ENCODE results near the gene HOXA13. TPM values are rescaled to one million over a fixed set of nuclear protein-coding genes. Genes with fewer than 3 reads are reported as not detected.

Gene HOXA13
- polyA plus RNA-seq, 1 donor: not detected

DNA sequence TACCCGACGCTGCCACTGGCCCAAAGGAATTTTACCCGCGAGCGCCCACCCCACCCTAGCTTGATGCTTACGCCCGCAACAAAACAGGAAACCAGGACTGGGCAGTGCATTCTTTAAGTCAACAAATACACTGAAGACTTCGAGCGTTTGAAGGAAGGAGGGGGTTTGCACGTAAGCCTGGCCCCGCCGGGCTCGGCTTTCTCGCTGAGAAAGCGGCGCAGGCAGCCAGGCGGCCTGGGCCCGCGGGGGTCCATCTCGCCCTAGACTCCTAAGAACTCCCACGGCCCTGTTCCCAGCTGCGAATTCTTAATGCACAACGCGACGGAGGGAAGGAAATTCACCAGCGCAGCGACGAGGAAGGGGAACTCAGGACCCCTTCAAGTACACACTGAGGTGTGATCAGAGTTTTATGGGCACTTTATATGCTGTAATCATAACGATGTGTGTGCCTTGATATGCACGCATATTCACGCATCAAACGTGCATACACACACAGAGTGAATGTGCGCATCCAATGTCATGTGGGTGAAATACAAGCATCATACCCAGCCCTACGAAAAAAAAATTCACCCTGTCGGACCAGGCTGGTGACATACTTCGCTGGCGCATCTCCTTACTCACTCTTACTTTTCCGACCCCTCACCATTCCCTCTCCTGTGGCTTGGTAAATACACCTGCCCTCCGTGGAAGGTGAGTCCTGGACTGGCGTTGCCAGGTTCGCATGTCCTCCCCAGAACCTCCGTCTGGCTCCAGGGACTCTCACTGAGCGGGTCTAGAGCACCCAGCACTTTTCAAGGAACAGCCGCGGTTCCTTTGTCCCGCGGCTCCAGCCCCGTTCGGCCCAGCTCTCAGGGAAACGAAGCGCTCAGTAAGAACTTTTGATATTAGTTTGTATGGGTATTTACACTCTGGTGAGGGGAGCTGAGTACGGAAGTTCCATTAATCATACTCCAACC, 5.7 kb upstream of the HOXA13 start:
- peaks cover 99% of the 10 kb centered on the region for H3K27me3 ChIP-seq (ENCODE audit: control insufficient read depth, insufficient read depth, low read length)
- no peaks in the 10 kb centered on the region for H3K36me3 ChIP-seq (ENCODE audit: control insufficient read depth, insufficient read depth, low read length)
- H3K4me3 ChIP-seq (ENCODE audit: low read length): no peak overlapping the region
- H3K9me3 ChIP-seq (ENCODE audit: control insufficient read depth, low read depth, low read length): peaks cover 10% of the 10 kb centered on the region
- no peak for DNase-seq
- H3K4me1 ChIP-seq (ENCODE audit: control insufficient read depth, insufficient read depth, low read length): peaks cover 30% of the 10 kb centered on the region
- no peak overlapping the region for H3K27ac ChIP-seq (ENCODE audit: low read length)
- WGBS (ENCODE audit: insufficient coverage, low lambda C conversion rate): 0% methylated on average over 1 of the region's 52 CpGs

DNA sequence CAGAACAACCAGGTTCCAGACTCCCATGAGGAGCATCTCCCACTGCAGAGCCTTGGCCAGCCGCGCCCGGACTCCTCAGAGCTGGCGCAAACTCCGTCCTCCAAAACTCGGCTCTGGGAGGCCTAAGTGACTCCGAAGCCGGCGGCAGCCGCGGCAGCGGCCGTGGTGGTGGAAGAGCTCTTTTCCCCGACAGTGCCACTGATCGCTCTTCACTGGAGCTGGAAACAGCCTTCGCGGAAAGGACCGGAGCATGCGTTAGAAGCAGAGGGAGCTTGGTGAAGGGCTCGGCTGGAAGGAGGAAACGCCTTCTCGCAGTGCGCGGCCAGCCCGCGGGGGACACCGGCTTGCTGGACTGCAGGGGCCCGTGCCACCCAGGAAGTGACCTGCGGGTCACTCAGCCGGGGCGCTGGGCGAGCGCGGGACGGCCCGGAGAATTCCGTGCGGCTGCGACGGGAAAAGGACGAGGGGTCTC, 5.0 kb upstream of the HOXA13 start:
- no CpG with 5 or more reads among the region's 41 CpGs for WGBS (ENCODE audit: insufficient coverage, low lambda C conversion rate)
- H3K27ac ChIP-seq (ENCODE audit: low read length): no peak overlapping the region
- peak in 1 of 2 donors; percentile 30 for DNase-seq
- no peaks in the 10 kb centered on the region for H3K36me3 ChIP-seq (ENCODE audit: control insufficient read depth, insufficient read depth, low read length)
- H3K4me3 ChIP-seq (ENCODE audit: low read length): no peak overlapping the region
- H3K4me1 ChIP-seq (ENCODE audit: control insufficient read depth, insufficient read depth, low read length): peaks cover 27% of the 10 kb centered on the region
- peaks cover 10% of the 10 kb centered on the region for H3K9me3 ChIP-seq (ENCODE audit: control insufficient read depth, low read depth, low read length)
- H3K27me3 ChIP-seq (ENCODE audit: control insufficient read depth, insufficient read depth, low read length): peaks cover 98% of the 10 kb centered on the region

DNA sequence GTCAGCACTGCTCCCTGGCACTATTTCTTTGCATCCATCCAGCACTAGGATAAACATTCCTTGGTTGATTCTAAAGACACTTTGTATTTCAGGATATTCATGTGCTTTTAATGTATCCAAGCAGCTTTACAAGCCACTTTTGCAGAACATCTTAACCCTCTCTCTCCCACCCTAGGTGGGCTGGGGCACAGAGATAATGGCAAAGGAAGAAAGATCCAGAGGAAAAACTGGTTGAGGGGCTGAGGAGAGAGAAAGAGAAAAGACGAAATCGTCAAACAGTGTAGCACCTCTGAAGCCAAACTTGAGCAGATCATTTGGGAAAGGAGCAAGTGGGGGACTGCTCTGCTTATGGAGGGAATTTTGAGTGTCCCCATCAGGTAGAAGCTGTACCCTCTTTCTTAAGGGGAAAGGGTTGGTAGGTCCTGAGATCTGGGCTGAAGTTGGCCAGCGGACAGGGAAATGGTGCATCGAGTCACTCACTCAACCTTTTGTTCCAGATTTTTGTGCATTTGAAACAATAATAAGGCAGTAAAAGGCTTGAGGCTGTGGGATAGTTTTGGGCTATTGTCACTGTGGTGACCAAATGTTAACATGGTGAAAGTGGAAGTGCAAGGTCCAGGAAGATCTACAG, 4.2 kb upstream of the HOXA13 start:
- DNase-seq: no peak
- H3K27ac ChIP-seq (ENCODE audit: low read length): no peak overlapping the region
- H3K4me3 ChIP-seq (ENCODE audit: low read length): no peak overlapping the region
- no CpG with 5 or more reads among the region's 4 CpGs for WGBS (ENCODE audit: insufficient coverage, low lambda C conversion rate)
- H3K9me3 ChIP-seq (ENCODE audit: control insufficient read depth, low read depth, low read length): peaks cover 11% of the 10 kb centered on the region
- H3K4me1 ChIP-seq (ENCODE audit: control insufficient read depth, insufficient read depth, low read length): peaks cover 20% of the 10 kb centered on the region
- peaks cover 94% of the 10 kb centered on the region for H3K27me3 ChIP-seq (ENCODE audit: control insufficient read depth, insufficient read depth, low read length)
- no peaks in the 10 kb centered on the region for H3K36me3 ChIP-seq (ENCODE audit: control insufficient read depth, insufficient read depth, low read length)

DNA sequence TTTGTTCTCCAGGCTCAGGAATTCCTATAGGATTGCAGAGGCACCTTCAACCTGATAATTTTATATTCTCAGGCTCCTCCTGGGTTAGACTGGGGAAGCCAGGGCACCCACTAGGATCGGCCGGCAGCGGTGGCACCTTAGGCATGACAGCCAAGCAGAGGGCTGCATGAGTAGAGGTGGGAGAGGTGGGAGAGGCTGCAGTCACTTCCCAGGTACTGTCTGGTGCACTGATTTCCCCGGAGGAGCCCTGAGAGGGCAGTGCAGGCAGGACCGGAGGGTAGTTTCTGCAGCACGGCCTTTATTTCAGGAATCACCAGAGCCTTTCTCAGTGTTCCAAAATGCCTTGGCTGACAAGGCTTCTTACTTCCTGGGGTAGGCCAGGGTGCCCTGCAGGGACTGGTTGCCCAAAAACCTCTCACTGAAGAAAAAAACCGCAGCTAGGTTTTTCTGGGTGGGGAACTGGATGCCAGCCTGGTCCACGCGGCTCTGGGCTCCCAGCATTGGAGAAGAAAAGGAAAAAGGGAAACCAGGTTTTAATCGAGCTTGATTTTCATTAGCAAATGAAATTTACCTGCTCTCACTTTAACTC, 3.6 kb upstream of the HOXA13 start:
- WGBS (ENCODE audit: insufficient coverage, low lambda C conversion rate): no CpG with 5 or more reads among the region's 10 CpGs
- Histone ChIP-seq H3K27ac (ENCODE audit: low read length) (no peak overlapping the region), H3K36me3 (ENCODE audit: control insufficient read depth, insufficient read depth, low read length) (no peaks in the 10 kb centered on the region), H3K27me3 (ENCODE audit: control insufficient read depth, insufficient read depth, low read length) (peaks cover 94% of the 10 kb centered on the region), H3K4me3 (ENCODE audit: low read length) (no peak overlapping the region), H3K4me1 (ENCODE audit: control insufficient read depth, insufficient read depth, low read length) (peaks cover 20% of the 10 kb centered on the region), H3K9me3 (ENCODE audit: control insufficient read depth, low read depth, low read length) (peaks cover 15% of the 10 kb centered on the region)
- no peak for DNase-seq

DNA sequence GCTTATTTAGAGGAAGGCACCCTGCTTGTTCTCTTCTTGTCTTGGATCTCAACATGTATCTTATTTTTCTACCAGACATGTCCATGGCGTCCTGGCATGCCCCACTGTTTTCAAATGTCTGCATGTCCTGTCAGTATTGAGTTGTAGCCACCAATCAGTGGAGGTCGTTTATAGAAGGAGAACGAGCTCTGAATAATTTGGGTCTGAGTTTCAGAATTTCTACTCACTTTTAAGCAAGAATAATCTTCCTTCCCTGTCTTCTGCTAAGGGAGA, 2.9 kb upstream of the HOXA13 start:
- H3K36me3 ChIP-seq (ENCODE audit: control insufficient read depth, insufficient read depth, low read length): no peaks in the 10 kb centered on the region
- no peak overlapping the region for H3K27ac ChIP-seq (ENCODE audit: low read length)
- H3K9me3 ChIP-seq (ENCODE audit: control insufficient read depth, low read depth, low read length): peaks cover 15% of the 10 kb centered on the region
- H3K4me1 ChIP-seq (ENCODE audit: control insufficient read depth, insufficient read depth, low read length): peaks cover 20% of the 10 kb centered on the region
- peaks cover 94% of the 10 kb centered on the region for H3K27me3 ChIP-seq (ENCODE audit: control insufficient read depth, insufficient read depth, low read length)
- WGBS (ENCODE audit: insufficient coverage, low lambda C conversion rate): no CpG with 5 or more reads among the region's 3 CpGs
- no peak for DNase-seq
- H3K4me3 ChIP-seq (ENCODE audit: low read length): no peak overlapping the region

DNA sequence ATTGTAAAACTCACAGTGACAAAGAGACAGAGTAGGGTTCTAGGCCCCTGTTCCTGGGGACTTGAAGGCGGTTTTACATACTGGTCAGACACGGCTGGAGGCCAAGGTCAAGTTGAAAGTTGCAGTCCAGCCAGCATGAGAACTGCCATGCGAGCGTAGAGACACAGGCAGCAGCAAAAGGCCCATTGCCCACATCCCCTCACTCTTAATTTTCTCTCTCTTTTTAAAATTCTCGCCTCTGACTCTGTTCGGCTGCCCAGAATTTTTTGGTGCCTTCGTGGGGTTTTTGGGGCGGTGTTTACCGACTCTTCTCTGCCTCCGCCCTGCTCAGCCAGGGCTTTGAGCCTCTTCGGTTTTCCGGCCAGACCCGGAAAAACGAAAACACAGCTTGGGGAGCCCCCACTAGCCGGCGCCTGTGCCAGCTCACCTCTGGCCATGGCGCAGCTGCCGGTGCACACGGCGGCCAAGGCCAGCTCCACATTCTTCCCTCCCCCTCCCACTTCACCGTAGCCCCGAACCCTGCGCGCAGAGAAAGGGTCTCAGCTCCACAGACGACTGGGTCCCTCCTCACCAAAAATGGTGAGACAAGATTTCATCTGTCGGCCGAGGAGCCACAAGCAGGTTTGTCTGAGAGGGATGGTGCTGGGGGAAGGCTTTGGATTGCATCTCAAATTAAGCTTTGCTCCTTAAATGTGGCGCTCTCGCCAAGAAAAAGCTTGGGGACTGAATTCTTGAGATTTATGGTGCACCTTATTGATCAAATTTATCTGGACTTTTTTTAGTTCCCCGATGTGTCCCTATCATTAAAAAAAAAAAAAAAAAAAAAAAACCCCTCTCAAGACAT, 2.3 kb upstream of the HOXA13 start:
- Histone ChIP-seq H3K4me1 (ENCODE audit: control insufficient read depth, insufficient read depth, low read length) (peaks cover 20% of the 10 kb centered on the region), H3K27ac (ENCODE audit: low read length) (no peak overlapping the region), H3K36me3 (ENCODE audit: control insufficient read depth, insufficient read depth, low read length) (no peaks in the 10 kb centered on the region), H3K9me3 (ENCODE audit: control insufficient read depth, low read depth, low read length) (peaks cover 15% of the 10 kb centered on the region), H3K27me3 (ENCODE audit: control insufficient read depth, insufficient read depth, low read length) (peaks cover 95% of the 10 kb centered on the region), H3K4me3 (ENCODE audit: low read length) (no peak overlapping the region)
- no peak for DNase-seq
- WGBS (ENCODE audit: insufficient coverage, low lambda C conversion rate): no CpG with 5 or more reads among the region's 30 CpGs

DNA sequence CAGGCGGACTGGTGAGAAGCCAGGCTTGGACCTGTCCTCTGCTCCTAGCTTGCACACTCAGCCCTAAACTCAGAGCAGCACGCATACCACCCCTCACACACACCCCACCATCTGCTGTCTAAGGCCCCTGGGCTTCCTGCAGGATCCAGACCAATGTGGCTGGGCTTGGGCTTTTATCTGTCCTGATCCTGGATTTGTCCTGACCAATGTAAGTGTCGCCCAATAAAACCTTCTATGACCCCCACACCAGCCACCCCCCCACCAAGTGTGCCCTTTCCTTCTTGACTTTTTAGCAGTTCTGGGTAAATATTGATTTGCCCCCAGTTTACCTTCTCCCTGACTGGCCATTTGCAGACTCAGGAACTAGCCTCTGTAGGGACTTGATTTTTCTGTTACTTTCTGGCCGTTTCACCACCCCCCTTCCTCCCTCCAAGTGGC, 1.7 kb upstream of the HOXA13 start:
- no peak for DNase-seq
- Histone ChIP-seq H3K4me1 (ENCODE audit: control insufficient read depth, insufficient read depth, low read length) (peaks cover 20% of the 10 kb centered on the region), H3K36me3 (ENCODE audit: control insufficient read depth, insufficient read depth, low read length) (no peaks in the 10 kb centered on the region), H3K9me3 (ENCODE audit: control insufficient read depth, low read depth, low read length) (peaks cover 15% of the 10 kb centered on the region), H3K4me3 (ENCODE audit: low read length) (no peak overlapping the region), H3K27ac (ENCODE audit: low read length) (no peak overlapping the region), H3K27me3 (ENCODE audit: control insufficient read depth, insufficient read depth, low read length) (peaks cover 91% of the 10 kb centered on the region)
- 20% methylated on average over 1 of the region's 4 CpGs for WGBS (ENCODE audit: insufficient coverage, low lambda C conversion rate)

DNA sequence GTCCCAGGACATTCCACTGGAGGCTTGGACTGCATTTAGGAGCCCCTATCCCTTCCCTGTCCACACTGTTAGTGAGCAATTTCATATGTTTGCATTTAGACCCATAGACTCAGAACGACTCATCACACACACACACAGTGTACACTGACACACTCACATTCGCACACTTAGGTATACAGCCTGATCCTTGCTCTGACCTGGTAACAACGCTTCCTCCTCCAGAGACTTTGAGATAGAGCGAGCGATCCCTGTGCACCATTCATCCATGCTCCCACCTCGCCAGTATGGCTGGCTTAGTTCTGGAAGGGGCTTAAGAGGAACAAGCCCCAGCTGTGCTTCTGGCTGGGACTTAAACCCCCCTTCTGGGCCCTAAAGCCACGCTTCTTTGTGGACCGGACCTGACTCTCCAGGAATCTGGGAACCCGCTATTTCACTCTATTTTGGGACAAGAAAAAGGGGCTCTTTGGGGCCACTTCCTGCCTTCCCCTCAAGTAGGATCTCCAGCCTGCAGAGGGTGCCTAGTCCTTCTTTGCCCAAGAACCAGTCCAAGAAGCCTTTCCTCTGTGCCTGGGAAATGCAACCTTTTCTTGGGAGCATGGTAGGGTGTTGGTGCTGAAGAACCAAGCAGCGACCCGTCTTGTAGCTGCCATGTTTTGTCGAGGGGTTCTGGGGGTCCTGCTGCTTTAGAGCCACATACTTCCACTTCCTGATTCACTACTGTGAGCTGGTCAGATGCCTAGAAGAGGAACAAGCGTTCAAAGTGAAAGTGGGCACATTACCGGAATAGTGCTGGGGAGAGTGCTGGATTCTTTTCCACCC, 1.1 kb upstream of the HOXA13 start:
- peaks cover 20% of the 10 kb centered on the region for H3K4me1 ChIP-seq (ENCODE audit: control insufficient read depth, insufficient read depth, low read length)

DNA sequence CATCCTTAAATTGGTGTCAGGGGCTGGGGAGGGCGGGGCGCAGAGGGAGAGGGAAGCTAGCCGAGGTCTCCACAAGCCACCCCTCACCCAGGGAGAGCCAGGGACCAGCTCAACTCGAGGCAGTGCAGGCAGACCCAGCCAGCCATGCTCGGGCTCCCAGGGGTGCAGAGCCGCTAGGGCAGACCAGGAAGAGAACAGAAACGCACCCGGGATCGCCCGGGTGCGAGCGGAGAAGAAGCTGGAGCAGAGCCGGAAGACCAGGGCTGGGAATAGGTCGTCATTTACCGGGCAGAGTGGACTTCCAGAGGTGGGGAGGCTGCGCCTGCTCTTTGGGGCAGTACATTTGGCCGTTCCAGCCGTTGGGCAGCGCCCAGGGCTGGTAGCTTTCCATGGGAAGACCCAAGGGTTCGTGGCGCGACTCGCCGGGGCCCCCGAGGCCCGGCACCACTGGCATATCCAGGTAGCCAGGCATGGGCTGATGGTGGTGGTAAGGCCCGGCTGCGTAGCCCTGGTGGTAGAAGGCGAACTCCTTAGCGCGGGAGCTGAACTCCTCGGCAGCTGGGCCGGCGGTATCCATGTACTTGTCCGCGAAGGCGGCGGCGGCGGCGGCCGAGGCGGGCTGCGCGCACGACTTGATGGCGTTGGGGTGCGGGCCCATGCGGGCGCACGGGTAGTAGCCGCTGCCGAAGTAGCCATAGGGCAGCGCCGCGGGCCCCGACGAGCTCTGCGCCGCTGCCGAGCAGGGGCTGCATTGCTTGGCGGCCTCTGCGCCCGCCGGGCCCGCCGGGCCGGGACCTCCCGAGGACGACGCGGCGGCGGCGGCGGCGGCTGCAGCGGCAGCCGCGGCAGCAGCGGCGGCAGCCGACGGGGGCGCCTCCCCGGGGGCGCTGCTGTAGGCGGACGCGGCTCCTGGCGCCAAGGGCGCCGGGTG, 755 bp downstream of the HOXA13 start:
- peaks cover 88% of the 10 kb centered on the region for H3K27me3 ChIP-seq (ENCODE audit: control insufficient read depth, insufficient read depth, low read length)
- DNase-seq: peak in 1 of 2 donors; percentile 32
- H3K4me1 ChIP-seq (ENCODE audit: control insufficient read depth, insufficient read depth, low read length): peaks cover 13% of the 10 kb centered on the region
- H3K4me3 ChIP-seq (ENCODE audit: low read length): no peak overlapping the region
- WGBS (ENCODE audit: insufficient coverage, low lambda C conversion rate): no CpG with 5 or more reads among the region's 93 CpGs
- H3K9me3 ChIP-seq (ENCODE audit: control insufficient read depth, low read depth, low read length): peaks cover 8% of the 10 kb centered on the region
- H3K27ac ChIP-seq (ENCODE audit: low read length): no peak overlapping the region
- H3K36me3 ChIP-seq (ENCODE audit: control insufficient read depth, insufficient read depth, low read length): no peaks in the 10 kb centered on the region

More for the DNA sequence above, 1.1 kb upstream of the HOXA13 start:
- no CpG with 5 or more reads among the region's 14 CpGs for WGBS (ENCODE audit: insufficient coverage, low lambda C conversion rate)
- Histone ChIP-seq H3K27ac (ENCODE audit: low read length) (no peak overlapping the region), H3K36me3 (ENCODE audit: control insufficient read depth, insufficient read depth, low read length) (no peaks in the 10 kb centered on the region), H3K9me3 (ENCODE audit: control insufficient read depth, low read depth, low read length) (peaks cover 15% of the 10 kb centered on the region), H3K4me3 (ENCODE audit: low read length) (no peak overlapping the region), H3K27me3 (ENCODE audit: control insufficient read depth, insufficient read depth, low read length) (peaks cover 89% of the 10 kb centered on the region)
- DNase-seq: no peak
